Peyer's patch (tissue), 4 donors: ENCODE results near the gene FUCA1. TPM values are rescaled to one million over a fixed set of nuclear protein-coding genes. Genes with fewer than 3 reads are reported as not detected.
"Not testable (repeated sequence)": the region's sequence is repeated elsewhere in the genome, so short reads cannot be mapped to it uniquely, and the experiment has no call there.

ENCODE experiments used
- DNase-seq, 3 donors: peaks; one replicate each; pipeline ENCODE4 v3.0.0-alpha.2; 2017 to 2019
- H3K27ac ChIP-seq, 4 donors: fragments of 200-600 bp; sonication (generic); one replicate each; pipeline ENCODE4 v1.5.1; 2016 to 2019
- H3K27me3 ChIP-seq, 2 donors: fragments of 200-600 bp; sonication (generic); one replicate each; pipeline ENCODE4 v1.5.1; 2019
- H3K36me3 ChIP-seq, 3 donors: fragments of 200-600 bp; sonication (generic); one replicate each; pipeline ENCODE4 v1.5.1; 2016 to 2019
- H3K4me1 ChIP-seq, 4 donors: fragments of 200-600 bp; sonication (generic); one replicate each; pipeline ENCODE4 v1.5.1; 2016 to 2019
- H3K4me3 ChIP-seq, 4 donors: fragments of 200-600 bp; sonication (generic); 1 replicate in 3 of 4; 2 replicates in 1 of 4; pipeline ENCODE4 v1.5.1; 2016 to 2019; ENCODE audit warnings: mild to moderate bottlenecking in 1 of 4
- H3K9me3 ChIP-seq, 4 donors: fragments of 200-600 bp; sonication (generic); one replicate each; pipeline ENCODE4 v1.5.1; 2016 to 2019; ENCODE audit warnings: mild to moderate bottlenecking in 1 of 4
- POLR2A ChIP-seq, 2 donors: fragments of 450-650 bp; IDR thresholded peaks; one replicate each; pipeline ENCODE4 v1.5.1; 2017; ENCODE audit warnings: antibody characterized with exemption in 2 of 2, mild to moderate bottlenecking in 2 of 2, moderate library complexity in 2 of 2
- total RNA-seq, 4 donors: library from RNA; depleted of rRNA; stranded (reverse); fragments of >200 nt; gene quantifications; one replicate each; pipeline ENCODE4 v1.1.0, GENCODE V29; 2016
- TF ChIP-seq, protein P1 (sequence below), 6 experiments: fragments of 450-650 bp in 4 of 6; fragments of 200-600 bp in 2 of 6; sonication (generic) in 1 of 6; IDR thresholded peaks; one replicate each; pipeline ENCODE4 v1.5.1; 2017 to 2019; ENCODE audit warnings: antibody characterized with exemption in 6 of 6, mild to moderate bottlenecking in 3 of 6, moderate library complexity in 1 of 6

FUCA1 gene
- total RNA-seq, 4 donors from 2014 or later = 47.9 to 182 (median 107) TPM

DNA sequence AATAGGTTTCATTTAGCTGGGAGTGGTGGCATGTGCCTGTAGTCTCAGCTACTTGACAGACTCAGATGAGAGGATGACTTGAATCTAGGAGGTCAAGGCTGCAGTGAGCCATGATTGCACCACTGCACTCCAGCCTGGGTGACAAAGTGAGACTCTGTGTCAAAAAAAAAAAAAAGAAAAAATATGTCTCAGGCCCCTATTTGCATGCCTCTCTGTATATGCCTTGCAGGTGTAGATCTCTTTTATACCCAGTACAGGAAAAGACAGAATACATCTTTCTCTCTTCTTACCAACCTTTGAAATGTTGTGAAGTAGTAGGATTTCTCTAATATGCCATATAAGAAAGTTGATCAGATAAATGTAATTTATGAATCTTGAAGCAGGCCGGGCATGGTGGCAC lies 38.6 kb upstream of the FUCA1 start:
- Histone ChIP-seq H3K36me3 (no peaks in the 10 kb centered on the region), H3K4me1 (peaks cover 0 to 3% (median 0%) of the 10 kb centered on the region in 4 donors), H3K9me3 (no peaks in the 10 kb centered on the region), H3K27ac (peak overlapping the region in 1 of 4 donors; percentile 83), H3K27me3 (peaks cover 0 to 7% of the 10 kb centered on the region in 2 donors), H3K4me3 (no peak overlapping the region)
- DNase-seq = no peak
- TF ChIP-seq, protein P1, sequence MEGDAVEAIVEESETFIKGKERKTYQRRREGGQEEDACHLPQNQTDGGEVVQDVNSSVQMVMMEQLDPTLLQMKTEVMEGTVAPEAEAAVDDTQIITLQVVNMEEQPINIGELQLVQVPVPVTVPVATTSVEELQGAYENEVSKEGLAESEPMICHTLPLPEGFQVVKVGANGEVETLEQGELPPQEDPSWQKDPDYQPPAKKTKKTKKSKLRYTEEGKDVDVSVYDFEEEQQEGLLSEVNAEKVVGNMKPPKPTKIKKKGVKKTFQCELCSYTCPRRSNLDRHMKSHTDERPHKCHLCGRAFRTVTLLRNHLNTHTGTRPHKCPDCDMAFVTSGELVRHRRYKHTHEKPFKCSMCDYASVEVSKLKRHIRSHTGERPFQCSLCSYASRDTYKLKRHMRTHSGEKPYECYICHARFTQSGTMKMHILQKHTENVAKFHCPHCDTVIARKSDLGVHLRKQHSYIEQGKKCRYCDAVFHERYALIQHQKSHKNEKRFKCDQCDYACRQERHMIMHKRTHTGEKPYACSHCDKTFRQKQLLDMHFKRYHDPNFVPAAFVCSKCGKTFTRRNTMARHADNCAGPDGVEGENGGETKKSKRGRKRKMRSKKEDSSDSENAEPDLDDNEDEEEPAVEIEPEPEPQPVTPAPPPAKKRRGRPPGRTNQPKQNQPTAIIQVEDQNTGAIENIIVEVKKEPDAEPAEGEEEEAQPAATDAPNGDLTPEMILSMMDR (IDR thresholded peaks at IDR 0.05) = no peak

DNA sequence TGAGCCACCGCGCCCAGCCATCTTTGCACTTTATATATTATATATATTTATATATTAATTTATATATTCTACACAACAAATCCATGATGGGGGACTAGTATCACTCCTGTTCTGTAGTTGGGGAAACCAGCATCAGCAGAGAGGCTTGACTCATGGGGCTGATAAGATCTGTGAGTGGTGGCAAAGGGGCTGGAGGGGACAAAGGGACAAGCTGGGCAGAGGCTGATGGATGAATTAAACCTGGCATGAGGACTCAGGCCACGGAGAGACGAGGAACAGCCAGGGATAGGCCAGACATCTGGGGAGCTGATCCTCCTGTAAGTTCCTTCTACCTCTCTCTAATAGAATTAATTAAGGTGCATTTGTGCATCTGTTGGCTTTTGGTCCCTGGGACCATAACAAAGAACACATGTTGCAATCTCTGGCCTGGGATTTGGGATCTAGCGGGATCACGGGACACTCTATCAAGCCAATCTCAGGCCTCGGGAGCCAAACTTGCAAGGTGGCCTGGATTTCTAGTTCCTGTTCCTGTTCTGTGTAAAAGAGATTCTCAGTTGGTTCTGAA lies 37.5 kb upstream of the FUCA1 start:
- H3K36me3 ChIP-seq = no peaks in the 10 kb centered on the region
- no peak for TF ChIP-seq POLR2A (IDR thresholded peaks at IDR 0.05)
- TF ChIP-seq, protein P1 (IDR thresholded peaks at IDR 0.05) = no peak
- peaks cover 0 to 7% of the 10 kb centered on the region in 2 donors for H3K27me3 ChIP-seq
- DNase-seq = no peak
- no peaks in the 10 kb centered on the region for H3K9me3 ChIP-seq
- no peak overlapping the region for H3K4me3 ChIP-seq
- no peak overlapping the region for H3K27ac ChIP-seq
- H3K4me1 ChIP-seq = peaks cover 0 to 3% (median 0%) of the 10 kb centered on the region in 4 donors

DNA sequence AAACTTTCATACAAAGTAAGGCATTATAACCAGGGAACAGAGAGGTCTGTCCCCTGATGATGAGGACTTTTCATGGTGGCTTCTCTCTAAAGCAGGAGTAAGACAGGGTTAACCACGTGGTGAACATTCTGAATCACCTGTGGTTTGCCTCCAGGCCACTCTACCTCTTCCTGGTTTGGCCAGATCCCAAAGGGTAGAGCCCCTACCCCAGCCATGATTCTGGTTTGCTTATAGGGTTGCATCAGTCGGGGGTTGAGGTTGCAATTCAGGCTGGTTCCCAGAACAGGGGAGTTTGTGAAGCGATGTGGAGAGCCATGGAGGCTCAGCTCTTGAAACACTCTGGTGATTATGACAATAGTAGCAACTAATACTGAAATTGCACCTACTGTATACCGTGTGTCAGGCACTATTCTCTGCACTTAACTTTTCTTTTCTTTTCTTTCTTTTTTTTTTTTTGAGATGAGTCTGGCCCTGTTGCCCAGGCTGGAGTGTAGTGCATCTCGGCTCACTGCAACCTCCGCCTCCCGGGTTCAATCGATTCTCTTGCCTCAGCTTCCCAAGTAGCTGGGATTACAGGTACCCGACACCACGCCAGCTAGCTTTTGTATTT lies 36.8 kb upstream of the FUCA1 start:
- no peaks in the 10 kb centered on the region for H3K9me3 ChIP-seq
- peaks cover 0 to 7% of the 10 kb centered on the region in 2 donors for H3K27me3 ChIP-seq
- H3K4me3 ChIP-seq = no peak overlapping the region
- TF ChIP-seq, protein P1 (IDR thresholded peaks at IDR 0.05) = no peak
- no peak for TF ChIP-seq POLR2A (IDR thresholded peaks at IDR 0.05)
- DNase-seq = no peak
- H3K27ac ChIP-seq = no peak overlapping the region
- no peaks in the 10 kb centered on the region for H3K36me3 ChIP-seq
- peaks cover 0 to 3% (median 0%) of the 10 kb centered on the region in 4 donors for H3K4me1 ChIP-seq

DNA sequence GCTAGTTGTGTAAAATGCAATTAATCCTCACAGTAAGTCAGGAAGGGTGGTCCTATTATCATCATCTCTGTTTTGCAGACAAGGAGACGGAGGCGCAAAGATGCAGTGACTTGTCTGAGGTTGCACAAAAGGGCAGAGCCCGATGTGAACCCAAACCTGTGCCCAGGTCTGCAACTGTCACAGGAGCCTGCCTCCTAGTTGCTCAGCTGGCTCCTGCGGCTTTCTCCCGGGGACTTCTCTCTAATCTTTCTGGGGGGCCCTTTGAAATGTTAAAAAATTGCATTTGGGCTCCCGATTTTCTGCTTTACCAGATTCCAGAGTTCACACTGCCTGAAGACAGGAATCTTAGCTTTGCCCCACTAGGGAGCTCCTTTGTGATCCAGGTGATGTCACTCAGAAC lies 35.7 kb upstream of the FUCA1 start:
- Histone ChIP-seq H3K36me3 (no peaks in the 10 kb centered on the region), H3K9me3 (no peaks in the 10 kb centered on the region), H3K27me3 (peaks cover 0 to 7% of the 10 kb centered on the region in 2 donors), H3K27ac (no peak overlapping the region), H3K4me3 (no peak overlapping the region), H3K4me1 (peaks cover 0 to 3% (median 0%) of the 10 kb centered on the region in 4 donors)
- no peak for DNase-seq
- TF ChIP-seq, protein P1 (IDR thresholded peaks at IDR 0.05) = no peak
- TF ChIP-seq POLR2A (IDR thresholded peaks at IDR 0.05) = no peak

DNA sequence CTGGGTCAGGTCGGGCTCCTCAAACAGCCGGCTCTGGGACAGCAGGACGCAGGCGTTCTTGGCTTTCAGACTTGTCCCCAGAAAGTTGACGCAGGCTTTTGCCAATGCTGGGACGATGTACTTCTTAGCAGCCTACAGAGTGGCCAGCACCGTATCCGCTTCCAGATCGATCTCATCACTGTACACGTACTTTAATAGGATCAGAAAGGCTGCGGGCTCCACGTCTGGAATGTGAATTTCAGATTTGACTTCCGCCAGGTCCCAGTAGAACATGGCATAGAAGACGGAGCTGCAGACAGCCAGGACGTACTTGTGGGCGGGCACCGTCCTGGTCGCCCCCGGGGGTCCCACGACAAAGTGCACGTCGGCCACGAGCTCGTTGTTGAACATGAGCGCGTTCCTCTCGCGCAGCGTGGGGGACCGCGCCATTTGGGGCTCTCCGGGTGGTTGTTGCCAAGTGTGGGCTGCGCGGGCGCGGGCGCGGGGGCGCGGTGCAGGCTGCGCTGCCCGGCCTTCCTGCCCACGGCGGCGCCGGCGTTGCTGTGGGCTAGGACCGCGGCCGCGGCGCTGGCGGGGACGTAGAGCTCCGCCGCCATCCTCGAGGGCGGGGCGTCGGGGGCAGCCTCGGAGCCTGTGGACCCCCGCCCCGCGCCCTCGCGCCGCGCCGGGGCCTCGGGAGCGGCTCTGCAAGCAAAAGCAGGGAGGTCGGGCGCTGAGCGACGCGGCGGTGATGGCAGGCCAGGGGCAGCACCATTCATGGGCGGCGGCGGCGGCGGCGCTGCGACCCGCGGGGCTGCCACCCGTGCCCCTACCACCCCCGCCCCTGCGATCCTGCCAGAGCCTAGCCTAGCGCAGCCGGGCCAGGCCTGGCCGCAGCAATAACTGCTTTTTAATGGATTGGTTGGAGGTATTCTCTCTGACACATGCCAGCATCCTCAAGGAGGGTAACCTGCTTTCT lies 34.5 kb upstream of the FUCA1 start:
- no peak for DNase-seq

DNA sequence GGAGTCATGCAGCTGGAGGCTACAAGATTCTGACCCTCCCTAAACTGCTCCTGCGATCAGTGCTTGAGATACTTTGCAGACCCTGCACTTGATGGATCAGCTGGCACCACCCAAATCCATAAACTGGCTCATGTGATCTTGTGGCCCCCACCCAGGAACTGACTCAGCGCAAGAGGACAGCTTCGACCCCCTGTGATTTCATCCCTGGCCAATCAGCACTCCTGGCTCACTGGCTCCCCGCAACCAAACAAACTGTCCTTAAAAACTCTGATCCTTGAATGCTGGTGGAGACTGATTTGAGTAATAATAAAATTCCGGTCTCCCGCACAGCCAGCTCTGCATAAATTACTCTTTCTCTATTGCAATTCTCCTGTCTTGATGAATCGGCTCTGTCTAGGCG lies 31.9 kb upstream of the FUCA1 start:
- DNase-seq, H3K4me3 ChIP-seq, H3K4me1 ChIP-seq, H3K9me3 ChIP-seq, H3K27me3 ChIP-seq, H3K36me3 ChIP-seq, H3K27ac ChIP-seq: not testable (repeated sequence)

More for the DNA sequence above, 34.5 kb upstream of the FUCA1 start:
- Histone ChIP-seq H3K4me3 (peak overlapping the region in 3 of 4 donors; percentile 29 to 49 (median 45)), H3K9me3 (no peaks in the 10 kb centered on the region), H3K36me3 (no peaks in the 10 kb centered on the region), H3K27me3 (peaks cover 0 to 7% of the 10 kb centered on the region in 2 donors), H3K27ac (peak overlapping the region in 1 of 4 donors; percentile 31), H3K4me1 (peaks cover 0 to 3% (median 0%) of the 10 kb centered on the region in 4 donors)
- TF ChIP-seq, protein P1 (IDR thresholded peaks at IDR 0.05) = no peak
- no peak for TF ChIP-seq POLR2A (IDR thresholded peaks at IDR 0.05)
